Cardiac fibroblast (primary cell): ENCODE measurements around the gene GAMT.

Experiments
- DNase-seq, 2 donors: peaks; one replicate each; pipeline versions ENCODE4 v3.0.0 to v3.0.0-alpha.2; 2010; ENCODE audit warnings: low read depth in 2 of 2
- H3K4me3 ChIP-seq, 2 donors: replicated peaks in 1 of 2; 1 replicate in 1 of 2; 2 replicates in 1 of 2; pipeline ENCODE4 v1.5.1; 2011; ENCODE audit warnings: low read depth in 2 of 2, low read length in 2 of 2, mild to moderate bottlenecking in 2 of 2, moderate library complexity in 1 of 2
- TF ChIP-seq, protein P1 (sequence below): IDR thresholded peaks from one replicate; pipeline ENCODE4 v1.5.1; 2011; ENCODE audit warnings: low read depth, mild to moderate bottlenecking, low read length, inconsistent platforms

GAMT gene

DNA sequence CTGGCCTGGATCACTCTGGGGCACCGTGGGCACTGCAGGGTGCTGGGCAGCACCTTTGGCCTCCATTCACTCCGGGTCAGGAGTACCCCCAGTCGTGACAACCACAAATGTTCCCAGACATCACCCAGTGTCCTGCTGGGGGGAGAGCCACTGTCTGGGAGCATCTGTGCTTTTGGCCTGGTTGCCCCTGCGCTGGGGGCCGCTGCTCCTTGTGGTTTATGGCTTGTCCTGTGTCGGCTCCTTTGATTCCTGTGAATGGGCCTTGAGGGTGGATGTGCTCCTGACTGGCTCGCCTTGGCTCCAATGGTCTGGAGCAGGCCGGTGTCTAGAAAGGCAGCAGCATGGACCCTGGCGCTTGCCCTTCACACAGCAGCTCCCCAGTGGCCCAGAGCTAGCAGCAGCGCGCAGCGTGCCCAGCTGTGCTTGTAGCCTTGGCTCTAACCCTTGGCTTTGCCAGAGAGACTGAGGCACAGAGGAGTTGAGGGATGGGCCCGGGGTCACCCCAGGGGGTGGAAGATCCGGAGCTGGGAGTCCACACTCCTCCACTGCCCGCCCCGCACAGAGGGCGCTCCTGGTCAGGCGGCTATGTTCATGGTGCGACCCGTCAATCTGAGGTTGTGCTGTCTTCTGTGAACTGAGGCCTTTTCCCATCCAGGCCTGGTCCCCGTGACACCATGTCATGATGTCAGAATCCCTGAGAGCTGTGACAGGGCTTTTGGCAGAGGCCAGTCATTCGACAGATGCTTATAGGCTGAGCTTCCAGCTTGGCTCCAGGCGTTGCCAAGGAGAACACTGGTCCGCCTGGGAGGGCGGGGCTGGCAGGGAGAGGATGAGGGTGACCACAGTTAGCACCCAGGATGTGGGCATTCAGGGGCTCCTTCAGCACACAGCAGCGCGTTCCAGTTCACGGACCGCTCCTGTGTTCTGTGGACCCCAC is 10.2 kb upstream of the GAMT start:
- no peak overlapping the region for H3K4me3 ChIP-seq
- DNase-seq = peak; percentile 53 to 78
- TF ChIP-seq, protein P1, sequence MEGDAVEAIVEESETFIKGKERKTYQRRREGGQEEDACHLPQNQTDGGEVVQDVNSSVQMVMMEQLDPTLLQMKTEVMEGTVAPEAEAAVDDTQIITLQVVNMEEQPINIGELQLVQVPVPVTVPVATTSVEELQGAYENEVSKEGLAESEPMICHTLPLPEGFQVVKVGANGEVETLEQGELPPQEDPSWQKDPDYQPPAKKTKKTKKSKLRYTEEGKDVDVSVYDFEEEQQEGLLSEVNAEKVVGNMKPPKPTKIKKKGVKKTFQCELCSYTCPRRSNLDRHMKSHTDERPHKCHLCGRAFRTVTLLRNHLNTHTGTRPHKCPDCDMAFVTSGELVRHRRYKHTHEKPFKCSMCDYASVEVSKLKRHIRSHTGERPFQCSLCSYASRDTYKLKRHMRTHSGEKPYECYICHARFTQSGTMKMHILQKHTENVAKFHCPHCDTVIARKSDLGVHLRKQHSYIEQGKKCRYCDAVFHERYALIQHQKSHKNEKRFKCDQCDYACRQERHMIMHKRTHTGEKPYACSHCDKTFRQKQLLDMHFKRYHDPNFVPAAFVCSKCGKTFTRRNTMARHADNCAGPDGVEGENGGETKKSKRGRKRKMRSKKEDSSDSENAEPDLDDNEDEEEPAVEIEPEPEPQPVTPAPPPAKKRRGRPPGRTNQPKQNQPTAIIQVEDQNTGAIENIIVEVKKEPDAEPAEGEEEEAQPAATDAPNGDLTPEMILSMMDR = no peak

DNA sequence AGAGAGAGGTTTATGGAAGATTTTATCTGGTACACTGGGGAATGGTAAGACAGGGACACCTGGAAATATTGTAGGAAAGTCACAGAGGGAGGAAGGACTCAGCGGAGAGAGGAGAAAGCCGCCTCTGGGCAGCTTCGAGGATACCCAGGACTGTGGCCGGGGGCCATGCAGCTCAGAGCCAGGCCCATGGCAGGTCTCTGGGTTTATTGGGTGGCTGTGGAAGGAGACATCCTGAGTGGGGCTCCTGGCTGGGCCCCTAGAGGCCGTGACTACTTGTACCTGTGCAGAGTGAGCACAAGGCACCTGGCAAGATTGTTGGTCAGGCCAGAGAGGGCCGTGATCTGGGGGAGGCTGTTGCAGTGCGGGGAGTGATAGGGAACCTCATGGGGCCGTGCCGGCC is 9.4 kb upstream of the GAMT start:
- TF ChIP-seq, protein P1 = no peak
- DNase-seq = no peak
- no peak overlapping the region for H3K4me3 ChIP-seq

DNA sequence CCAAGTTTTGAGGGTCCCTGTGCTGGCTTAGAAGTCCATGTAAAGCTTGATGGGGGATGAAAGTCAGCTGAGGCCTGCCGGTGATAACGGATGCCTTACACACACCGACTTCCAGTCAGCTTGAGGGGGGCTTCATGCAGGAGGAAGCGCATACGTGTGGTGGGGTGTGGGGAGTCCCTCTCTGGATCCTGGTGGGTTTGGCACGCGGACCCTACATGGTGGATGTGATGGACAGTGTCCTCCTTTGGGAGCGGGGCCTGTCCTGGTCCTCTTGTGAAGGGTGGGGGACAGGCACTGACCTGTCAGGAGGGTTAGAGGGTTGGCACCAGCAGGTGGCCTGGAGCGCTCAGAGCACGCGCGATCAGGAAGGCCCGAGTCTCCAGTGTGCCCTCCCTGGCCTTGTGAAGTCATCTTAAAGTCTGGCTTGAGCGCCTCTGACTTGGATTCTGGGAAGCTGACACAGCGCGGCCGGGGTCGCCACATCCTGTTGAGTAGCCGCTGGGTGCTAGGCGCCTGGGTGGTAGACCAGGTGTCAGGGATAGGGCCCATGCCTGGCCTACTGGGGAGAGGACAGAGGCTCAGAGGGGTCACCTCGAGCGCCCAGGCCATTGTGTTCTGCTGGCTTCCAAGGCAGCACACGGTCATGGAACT is 8.9 kb upstream of the GAMT start:
- TF ChIP-seq, protein P1 = no peak
- H3K4me3 ChIP-seq = peak overlapping the region in 1 of 2 donors; percentile 84
- peak; percentile 35 to 57 for DNase-seq

DNA sequence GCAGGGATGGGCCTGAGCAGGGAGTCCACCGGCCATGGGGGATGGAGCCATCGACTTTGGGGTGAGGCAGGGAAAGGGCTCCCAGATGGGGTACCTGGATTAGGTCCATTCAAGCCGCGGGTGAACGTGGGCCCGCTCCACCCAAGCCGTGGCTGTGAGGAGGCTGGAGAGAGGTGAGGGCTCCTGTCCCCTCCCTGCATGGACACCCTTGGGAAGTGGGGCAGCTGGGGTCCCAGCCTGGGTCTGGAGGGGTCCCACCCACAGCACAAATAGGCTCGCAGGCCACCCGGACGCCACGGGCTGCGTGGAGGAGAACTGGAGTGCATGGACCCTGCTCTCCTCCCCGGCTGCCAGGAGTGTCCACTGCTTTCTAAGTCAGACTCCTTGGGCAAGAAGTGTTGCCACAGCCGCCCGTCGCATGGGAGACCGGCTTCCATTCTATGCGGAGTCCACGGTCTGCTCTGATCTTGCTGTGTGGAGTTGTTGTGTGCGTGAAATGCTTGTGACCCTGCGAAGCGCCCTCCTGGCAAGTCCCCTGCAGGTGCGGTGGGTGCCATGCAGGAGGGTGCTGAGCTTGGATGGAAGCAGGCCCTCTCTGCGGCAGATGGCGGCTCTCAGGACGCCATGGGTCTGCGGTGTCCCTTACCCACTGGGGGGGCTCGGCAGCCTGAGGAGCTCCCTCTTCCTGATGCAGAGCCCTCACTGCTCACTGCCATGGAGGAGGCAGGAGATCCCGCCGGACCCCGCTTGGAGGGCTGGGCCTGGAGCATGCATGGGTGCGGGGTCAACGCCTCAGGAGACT is 8.1 kb upstream of the GAMT start:
- peak overlapping the region; percentile 84 to 98 for H3K4me3 ChIP-seq
- DNase-seq = no peak
- TF ChIP-seq, protein P1 = no peak

DNA sequence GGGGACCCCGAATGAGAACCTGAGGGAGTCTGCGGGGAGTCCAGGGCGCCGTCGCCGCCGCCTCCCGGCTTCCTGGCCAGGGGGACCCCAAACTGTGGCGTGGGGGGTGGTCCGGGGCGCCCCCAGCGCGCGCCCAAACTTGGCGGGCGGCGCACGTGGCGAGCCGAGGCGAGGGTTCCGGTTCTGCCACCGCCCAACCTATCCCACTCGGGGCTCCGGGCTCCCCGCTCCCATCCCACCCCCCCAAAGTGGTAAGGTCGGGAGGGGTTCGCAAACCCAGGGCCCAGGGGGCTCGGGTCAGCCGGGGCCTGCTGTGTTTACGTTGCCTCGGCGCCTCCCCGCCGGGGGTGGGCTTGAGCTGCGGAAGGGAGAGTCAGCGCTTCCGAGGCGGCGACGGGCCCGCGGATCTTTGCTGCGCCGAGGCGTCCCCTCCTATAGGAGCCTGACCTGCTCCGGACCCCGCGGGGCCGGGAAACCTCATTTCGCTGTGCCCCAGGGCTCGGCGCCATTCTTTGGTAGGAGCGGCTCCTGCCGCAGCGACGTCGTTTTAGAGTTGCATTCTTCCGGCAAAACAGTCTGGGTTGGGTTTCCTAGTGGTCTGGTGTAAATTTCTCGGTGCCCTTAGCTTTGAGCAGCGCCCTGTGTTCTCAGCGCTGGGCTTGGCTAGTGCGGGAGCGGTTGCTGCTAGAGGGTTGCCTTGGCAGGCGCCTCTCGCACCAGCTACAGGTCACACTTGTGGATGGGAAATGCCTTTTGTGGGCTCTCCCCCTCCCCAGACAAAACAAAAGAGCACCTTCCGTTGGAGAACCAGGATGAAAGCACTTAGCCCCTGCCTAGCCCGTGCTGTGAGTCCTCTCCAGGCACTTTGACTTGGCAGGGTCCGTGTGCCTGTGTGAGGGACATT is 7.2 kb upstream of the GAMT start:
- TF ChIP-seq, protein P1 = no peak
- peak overlapping the region; percentile 84 to 98 for H3K4me3 ChIP-seq
- peak; percentile 65 to 66 for DNase-seq
